Measurements from ENCODE around the gene PGLYRP1.

Gene PGLYRP1

GRCh38 chr19:46002678-46003275 is 20.1 kb downstream of the PGLYRP1 start:
- no peak for DNase-seq (ENCODE audit: low read depth, low spot score)

GRCh38 chr19:46000491-46001246 is 22.2 kb downstream of the PGLYRP1 start:
- no peak for DNase-seq (ENCODE audit: low read depth, low spot score)

DNA sequence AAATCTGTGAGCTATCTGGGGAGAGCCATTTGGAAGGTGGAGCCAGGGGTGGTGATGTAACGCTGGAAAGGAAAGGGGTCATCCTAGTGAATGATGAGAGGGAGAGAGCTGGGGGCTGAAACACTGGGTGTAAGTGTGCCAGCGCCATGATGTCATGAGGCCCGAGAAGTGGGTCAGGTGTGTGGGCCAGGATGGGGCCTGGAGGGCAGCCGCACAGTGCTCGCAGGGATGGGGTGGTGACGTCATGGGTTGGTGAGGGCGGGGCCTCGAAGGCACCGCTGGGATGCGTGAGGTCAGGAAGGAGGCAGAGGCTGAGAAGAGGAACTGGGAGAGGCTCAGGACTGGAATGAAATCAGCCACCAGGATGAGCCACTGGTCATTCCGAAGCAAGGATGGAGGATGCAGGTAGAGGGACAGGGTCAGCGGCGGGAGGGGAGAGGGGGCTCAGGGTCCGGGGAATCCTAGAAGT is 23.2 kb downstream of the PGLYRP1 start:
- DNase-seq (ENCODE audit: low read depth, low spot score) = no peak

- no peak for DNase-seq (ENCODE audit: low read depth, low spot score)
Measured at GRCh38 chr19:45998834-45999233, 24.0 kb downstream of the PGLYRP1 start.

DNA sequence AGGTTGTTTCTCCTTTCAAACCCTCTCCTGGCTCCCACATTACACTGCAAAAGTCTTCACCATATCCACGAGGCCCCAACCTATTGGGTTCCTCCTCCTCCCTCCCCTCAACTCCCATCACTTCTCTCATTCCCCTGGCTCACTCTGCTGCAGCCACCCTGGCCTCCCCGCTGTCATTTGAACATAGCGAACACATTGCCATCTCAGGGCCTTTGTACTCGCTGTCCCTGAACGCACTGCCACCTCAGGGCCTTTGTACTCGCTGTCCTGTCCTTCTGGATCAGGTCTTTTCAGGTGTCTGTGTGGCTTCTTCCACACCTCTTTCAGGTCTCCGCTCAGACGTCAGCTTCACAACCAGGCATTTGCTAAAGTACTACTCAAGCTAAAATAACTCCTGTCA is 25.9 kb downstream of the PGLYRP1 start:
- DNase-seq (ENCODE audit: low read depth, low spot score) = no peak

DNA sequence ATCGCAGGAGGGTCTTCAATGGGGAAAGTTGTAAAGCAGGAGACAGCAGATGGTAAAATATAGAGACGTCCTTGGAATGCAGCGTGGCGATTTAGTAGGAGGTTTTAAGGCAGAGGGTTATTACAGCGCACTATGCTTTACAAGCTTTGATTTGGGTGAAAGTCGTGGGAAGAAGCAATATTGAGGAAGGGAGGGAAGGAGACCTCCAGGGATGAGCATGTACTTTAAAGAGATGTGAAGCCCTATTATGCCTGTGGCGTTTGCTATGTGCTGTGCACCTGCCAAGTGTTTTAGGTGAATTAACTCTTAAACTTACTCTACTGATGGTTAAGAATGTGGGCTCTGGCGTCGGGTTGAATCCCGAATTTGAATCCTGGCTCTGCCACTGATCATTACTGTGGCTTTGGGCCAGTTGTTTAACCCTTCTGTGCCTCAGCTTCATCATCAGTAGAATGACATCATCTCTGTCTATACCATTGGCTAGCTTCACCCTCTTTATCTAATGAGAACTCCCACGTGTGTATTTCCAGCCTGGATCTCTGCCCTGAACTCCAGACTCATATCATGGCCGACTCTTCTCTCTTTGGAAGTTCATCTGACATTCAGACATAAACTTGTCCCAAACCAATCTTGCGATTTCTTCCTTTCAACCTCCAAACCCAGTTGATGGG is 27.0 kb downstream of the PGLYRP1 start:
- DNase-seq (ENCODE audit: low read depth, low spot score) = no peak

GRCh38 chr19:45994998-45995714 is 27.7 kb downstream of the PGLYRP1 start, which contains the start of gene CCDC61:
TSS of gene CCDC61 (plus strand) at chr19:45995467. CDS start at chr19:46003019, 7,552 bp downstream.
- DNase-seq (ENCODE audit: low read depth, low spot score) = peak; percentile 98

DNA sequence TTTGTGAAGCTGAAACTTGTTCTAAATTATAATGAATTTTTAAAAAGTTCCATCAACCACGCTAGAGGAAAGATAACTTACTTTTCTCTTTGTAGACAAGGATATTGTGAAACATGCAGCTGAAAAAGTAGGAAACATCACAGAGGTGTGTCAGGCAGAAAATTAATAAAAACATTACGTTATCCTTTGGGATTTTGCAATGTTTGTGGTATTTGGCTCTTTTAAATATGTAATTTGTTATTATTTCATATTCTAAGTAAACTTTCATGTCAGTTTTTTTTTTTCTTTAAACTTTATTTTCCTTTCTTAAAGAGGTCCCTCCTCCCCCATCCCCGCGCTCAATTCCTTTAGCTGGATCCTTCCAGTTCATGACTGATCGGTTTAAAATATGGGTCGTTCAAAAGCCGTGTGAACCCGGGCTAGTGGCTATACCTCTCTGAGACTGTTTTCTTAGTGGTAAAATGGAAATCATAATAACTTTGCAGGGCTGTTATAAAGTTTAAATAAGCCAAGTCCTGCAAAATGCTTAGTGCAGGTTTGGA is 28.3 kb downstream of the PGLYRP1 start:
- DNase-seq (ENCODE audit: low read depth, low spot score) = no peak

DNA sequence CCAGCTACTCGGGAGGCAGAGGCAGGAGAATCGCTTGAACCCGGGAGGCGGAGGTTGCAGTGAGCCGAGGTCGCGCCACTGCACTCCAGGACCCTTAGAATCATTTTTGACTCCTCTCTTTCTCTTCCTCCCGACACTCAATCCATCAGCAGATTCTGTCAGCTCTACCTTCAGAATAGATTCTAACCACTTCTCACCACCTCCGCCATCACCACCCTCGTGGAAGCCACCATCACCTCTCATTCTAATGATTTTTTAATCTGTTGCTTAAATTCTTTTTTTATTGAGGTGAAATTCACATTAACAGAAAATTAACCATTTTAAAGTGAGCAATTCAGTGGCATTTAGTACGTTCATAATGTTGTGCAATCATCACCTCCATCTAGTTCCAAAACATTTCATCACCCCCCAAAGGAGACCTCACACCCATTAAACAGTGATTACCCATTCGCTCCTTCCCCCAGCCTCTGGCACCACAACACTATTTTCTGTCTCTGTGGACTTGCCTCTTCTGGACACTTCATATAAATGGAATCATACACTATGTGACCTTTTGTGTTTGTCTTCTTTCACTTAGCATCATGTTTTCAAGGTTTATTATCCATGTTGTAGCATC is 32.6 kb downstream of the PGLYRP1 start:
- no peak for DNase-seq (ENCODE audit: low read depth, low spot score)

GRCh38 chr19:45985321-45985720 is 37.5 kb downstream of the PGLYRP1 start:
- DNase-seq (ENCODE audit: low read depth, low spot score) = no peak

GRCh38 chr19:45981350-45981749 is 41.5 kb downstream of the PGLYRP1 start:
- DNase-seq (ENCODE audit: low read depth, low spot score) = no peak

- no peak for DNase-seq (ENCODE audit: low read depth, low spot score)
Measured at GRCh38 chr19:45978156-45978555, 44.7 kb downstream of the PGLYRP1 start.

GRCh38 chr19:45976178-45976577 is 46.7 kb downstream of the PGLYRP1 start:
- no peak for DNase-seq (ENCODE audit: low read depth, low spot score)

DNA sequence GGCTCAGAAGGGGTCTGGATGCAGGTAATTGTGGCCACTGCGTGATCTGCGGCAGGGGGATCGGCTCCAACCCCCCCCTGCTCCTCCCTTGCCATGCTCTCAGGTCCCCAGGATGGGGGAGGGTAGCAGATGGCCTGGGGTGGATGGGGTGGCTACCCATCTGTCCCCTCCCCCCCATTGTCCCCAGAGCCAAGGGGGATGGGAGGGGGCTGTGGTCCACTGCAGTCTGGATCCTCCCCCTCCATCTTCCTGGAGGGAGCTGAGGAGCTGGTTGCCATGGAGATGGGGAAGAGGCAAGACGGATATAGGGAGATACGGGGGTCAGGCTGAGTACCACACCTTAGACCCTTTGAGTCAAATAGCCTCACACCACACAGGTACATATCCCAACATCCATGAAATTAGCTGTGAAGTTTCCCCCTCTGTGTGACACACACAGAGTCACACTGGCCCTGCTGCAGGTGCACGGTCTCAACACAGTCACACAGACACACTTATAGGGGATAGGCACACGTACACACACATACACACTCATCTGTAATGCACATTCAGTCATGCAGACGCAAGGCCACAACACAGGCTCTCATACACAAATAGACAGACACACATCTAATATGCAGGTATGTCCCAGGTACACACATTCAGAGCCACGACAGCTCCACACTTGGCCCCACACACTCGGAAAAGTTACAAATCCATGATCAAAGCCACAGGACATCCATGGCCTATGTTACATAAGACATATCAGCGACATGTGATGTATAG is 47.4 kb downstream of the PGLYRP1 start:
- DNase-seq (ENCODE audit: low read depth, low spot score) = no peak

- DNase-seq (ENCODE audit: low read depth, low spot score) = no peak
Measured at GRCh38 chr19:45973553-45974338, 49.1 kb downstream of the PGLYRP1 start, which contains the start of gene NOVA2. TSS of gene NOVA2 (minus strand) at chr19:45973865. CDS start at chr19:45973351, 514 bp downstream.

DNA sequence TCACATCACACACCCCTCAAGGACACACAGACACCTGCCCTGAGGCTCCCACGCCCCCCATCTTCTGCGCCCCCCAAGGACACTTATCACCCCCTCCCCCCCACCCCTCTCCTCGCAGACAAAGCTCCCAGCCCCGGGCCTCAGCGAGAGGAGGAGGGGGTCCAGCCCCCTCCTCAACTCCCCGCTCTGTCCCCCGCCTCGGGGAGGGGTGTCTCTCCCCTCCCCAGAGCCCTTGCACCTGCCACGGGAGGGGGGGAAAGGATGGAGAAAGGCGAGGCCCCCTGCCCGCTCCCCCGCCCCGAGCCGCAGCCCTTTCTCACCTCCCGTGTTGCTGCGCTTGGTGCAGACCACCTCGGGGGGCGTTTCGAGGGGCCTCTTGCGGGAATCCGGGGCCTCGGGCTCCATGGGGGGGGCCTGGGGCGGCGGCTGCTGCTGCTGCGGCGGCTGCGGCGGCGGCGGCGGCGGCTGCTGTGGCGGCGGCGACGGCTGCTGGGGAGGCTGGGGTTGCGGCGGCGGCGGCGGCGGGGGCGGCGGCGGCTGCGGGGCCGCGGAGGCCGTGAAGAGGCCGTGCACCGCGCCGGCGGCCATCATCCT is 49.8 kb downstream of the PGLYRP1 start:
- DNase-seq (ENCODE audit: low read depth, low spot score) = no peak

- DNase-seq (ENCODE audit: low read depth, low spot score) = no peak
Measured at GRCh38 chr19:45972081-45972946, 50.5 kb downstream of the PGLYRP1 start.

DNA sequence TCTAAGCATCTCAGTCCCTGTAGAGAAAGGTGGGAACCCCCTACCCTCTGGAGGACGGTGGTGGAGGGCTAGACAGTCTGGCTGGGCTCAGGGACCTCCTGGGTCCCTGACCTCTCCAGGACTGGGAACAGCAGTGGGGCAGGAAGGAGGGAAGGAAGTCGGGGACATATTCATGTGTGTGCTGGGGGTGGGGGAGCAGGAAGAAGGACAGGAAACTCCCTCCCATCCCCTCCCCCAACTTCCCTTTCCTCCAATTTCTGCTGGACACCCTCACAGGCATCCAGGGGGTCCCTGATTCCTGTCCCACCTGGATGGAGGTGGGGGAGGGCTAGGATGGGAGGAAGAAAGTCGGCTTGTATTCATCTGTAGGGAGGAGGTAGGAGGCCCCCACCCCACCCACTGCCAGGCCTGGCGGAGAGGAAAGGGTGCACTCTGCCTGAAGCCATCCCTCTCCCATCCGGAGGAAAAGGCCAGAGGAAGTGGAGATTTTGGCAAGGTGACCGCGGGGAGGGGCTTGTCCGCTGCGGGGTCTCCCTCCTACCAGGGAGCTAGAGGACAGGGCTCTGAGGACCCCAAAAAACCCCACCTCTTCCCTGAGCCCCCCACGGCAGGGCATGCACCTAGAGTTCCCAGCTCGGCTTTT is 51.5 kb downstream of the PGLYRP1 start:
- DNase-seq (ENCODE audit: low read depth, low spot score) = no peak
